CD4-positive, alpha-beta T cell treated with Interleukin-10 for 1 hour (primary cell): Measurements from ENCODE around the gene GRIK3.
A peak's percentile ranks its signal among the peaks of the same experiment; 100 is the strongest.
"Not testable (repeated sequence)": the region's sequence is repeated elsewhere in the genome, so short reads cannot be mapped to it uniquely, and the experiment has no call there.

Experiments used
- DNase-seq: peaks from one replicate; pipeline ENCODE4 v3.0.0-alpha.2; 2020

Gene GRIK3

DNA sequence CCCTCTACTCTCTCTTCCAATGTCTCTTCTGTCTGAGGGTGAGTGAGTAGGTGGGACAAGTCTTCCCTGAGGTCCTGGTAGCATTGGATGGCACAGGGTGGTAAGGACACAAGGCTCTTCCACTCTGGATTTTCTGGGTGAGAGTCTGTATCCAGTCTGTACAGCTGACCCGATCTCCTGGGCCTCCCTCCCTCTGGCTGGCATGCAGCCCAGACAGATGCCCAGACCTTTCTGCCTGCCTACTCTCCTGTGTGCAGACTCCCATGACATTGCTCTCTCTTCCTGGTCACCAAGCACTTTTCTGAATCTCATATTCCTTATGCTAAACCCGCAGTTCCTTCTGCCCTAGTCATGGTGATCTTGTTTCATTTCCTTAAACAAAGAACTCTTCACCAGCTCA lies 100.3 kb downstream of the GRIK3 start:
- no peak for DNase-seq

DNA sequence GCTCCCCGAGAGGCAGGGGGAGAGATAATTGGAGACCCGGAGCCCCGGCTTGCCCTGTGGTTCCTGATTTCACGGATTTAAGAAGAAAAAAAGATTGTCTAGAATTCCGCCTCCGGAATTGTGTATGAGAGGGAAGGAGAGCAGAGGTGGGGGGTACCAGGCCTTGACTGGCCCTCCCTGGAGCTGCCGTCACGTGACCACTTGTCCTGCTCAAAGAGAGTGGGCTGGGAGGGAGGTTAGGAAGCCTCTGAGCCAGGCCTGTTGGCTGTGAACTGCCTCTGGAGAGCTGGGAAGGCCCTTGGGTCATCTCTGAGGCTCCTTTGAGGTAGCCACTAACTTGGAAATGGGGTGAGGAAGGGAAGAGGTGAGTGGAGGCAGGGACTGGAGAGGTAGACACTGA lies 106.5 kb downstream of the GRIK3 start:
- no peak for DNase-seq

DNA sequence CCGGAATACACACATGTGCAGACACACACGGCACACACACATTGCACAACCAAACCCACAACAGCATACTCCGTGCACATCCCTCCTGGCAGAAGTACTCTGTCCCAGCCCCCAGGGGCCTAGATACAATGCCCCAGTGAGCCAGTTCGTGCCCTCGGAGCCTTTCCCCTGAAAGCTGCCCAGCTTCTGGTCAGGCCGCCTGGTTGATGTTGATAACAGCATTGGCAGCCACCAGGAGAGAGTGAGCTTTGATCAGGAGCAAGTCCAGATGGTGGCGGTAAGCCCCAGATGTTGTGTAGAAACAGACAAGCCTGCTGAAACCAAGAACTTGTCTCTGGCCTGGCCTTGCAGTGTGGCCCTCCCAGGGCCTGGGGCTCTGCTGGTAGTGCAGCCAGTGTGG lies 109.1 kb downstream of the GRIK3 start:
- DNase-seq = no peak

DNA sequence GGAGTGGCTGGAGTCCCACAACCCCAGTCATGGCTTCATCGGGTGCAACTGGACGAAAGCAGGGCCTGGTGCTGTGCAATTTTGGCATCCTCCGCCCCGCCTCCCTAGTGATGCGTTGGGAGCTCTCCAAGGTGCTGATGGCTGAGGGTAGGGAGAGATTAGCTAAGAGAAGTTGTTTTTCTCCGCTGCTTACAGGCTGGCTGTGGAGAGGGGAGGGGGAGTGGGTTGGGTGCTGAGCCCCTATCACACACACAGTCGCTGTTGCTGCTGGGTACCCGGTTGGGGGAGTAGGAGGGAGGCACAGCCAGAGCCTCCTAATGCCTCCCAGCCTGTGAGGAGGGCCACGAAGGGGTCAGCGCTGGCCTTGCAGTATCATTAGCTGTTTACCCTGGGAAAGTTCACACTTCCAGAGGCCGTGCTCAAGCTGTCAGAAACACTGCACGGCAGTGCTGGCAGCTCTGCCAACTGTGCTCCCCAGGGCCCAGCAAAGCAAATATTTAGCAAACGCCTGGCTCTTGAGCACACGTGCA lies 110.0 kb downstream of the GRIK3 start:
- DNase-seq = peak; percentile 3

DNA sequence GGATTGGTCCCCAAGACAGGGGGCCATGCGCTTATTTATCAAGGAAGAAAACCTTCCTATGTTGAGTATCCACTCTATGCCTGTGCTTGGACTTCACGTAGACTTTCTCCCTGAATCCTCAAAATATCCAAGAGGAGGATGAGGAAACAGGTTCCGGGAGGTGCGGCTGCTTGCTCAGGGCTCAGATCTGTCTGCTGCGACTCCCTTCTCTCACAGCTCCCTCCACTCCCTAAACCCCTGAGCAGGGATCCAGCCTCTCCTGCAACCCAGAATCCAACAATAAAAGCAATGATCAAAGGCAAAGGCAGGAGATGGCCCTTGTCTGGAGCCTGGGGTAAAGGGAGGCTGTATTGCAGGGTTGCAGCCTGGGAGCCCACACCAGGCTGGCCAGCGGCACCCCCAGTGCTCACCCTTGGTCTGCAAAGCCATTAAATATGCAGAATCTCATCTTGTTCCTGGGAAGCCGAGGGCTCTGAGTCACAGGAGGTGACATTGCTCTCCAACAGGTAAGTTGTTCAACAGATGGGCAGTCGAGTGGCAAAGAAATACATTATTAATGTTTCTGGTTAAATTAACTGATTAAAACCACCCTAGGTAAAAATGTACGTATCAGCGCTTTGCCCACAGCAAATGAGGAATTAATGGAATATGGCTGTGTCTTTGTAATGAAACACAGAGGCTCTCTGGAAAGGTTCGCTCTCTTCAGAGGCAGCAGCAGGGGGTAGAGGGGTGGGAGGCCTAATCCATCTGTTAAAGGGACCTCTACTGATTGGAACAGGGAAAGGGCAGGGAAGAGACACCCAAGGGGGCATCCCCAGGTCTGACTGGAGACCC lies 111.5 kb downstream of the GRIK3 start:
- DNase-seq = no peak

DNA sequence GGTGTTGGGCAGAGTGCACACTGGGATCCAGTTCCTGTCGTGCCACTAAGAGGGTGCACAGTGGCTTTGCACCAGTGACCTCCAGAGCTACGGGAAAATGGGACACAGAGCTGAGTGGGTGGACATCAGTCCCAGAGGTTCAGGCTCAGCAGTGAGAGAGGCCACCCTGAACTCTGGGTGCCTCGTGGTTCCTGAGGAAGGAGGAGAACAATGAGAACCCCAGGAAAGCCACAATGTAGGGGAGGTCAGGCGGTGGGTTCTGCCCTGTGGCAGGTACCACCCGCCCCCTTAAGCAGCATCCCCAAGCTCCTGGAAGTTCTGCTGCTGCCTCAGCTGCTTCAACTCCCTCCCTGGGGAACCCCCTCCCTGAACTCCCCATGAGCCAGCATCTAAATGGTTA lies 112.2 kb downstream of the GRIK3 start:
- DNase-seq = no peak

DNA sequence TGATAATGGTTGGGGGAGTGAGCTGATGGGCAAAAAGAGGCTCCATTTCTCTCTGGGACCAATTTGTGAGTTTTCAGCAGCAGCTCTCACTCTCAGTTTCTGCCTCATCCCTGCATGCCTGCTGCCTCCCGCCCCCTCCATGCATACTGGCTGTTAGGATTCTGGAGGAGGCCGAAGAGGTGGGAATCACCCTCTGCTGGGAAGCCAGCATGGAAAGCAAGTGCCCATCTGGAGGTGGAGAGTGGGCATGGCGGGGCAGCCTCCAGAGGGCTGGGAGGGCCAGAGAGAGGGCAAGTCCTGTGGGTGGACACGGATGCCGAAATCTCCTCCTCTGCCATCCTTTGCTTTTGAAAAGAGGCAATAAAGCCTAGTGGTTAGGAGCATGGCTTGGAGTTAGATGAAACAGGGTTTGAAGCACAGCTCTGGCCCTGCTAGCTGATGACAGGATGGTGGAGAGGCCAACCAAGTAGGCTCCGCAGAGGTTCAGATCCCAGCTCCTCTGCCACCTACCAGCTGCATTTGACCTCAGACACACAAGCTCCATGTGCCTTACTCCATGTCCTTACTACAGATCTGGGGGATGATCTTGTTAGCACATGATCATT lies 113.4 kb downstream of the GRIK3 start:
- DNase-seq = no peak

DNA sequence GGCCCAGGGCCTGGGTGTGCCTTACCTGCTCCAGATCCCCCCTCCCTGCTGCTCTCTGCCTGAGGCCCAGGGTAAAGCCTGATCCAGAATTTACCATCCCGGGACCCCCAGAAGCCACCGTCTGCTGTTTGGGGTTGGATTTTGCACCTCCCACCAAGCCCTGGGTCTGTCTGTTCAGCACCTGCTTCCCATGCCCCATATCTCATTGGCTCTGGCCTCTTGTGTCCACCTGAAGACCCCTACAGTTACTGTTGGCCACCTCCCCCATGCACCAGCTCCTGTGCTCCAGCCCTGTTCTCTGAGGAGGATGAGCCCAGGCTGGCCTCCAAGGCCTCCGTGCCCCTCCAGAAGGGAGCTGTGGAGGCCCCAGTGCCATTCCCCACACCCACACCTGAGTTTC lies 113.9 kb downstream of the GRIK3 start:
- DNase-seq = no peak

DNA sequence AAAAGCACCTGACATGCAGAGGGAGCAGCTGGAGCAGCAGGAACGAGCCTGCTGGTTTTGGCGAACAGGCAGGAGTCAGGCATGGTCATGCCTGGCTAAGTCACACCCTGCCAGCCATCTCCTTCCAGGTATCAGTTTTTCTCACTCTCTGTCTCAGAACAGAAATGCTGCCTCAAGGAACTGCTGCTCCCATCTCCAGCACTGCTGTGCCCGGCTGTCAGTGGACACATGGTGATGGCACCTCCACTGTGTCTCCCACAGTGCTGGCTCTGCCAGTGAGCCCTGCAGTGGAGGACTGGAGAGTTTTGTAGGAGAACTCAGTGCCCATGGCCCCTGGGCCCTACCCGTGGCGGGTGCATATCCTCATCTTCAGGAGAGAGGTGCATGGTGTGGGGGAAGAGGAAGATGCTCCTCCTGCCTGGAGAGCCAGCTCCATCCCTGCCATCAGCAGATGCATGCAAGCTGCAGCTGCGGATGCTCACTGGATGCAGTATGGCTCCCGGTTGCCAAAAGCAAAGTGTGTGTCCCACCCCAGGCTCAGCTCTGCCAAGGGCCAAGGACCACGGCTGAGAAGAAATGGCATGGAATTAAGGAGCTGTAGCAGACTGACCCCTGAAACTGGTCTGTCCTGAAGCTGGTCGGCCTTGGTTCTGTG lies 114.7 kb downstream of the GRIK3 start:
- DNase-seq = no peak

DNA sequence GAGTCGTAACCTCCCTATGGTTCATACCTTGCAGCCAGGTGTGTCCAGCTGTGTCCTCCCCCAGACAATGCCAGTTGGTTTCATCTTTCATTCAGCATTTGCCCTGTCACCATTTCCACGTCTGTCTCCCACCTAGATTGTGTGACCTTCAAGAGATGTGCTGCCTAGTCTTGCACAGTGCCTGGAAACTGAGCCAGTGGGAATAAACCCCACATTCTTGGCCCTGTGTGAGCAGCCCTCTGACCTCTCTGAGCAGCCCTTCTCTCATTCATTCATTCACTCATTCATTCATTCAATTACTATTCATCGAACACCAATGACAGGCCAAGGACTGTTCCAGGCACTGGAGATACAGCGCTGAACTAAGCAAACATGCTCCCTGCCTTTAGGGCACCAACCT lies 115.7 kb downstream of the GRIK3 start:
- no peak for DNase-seq

DNA sequence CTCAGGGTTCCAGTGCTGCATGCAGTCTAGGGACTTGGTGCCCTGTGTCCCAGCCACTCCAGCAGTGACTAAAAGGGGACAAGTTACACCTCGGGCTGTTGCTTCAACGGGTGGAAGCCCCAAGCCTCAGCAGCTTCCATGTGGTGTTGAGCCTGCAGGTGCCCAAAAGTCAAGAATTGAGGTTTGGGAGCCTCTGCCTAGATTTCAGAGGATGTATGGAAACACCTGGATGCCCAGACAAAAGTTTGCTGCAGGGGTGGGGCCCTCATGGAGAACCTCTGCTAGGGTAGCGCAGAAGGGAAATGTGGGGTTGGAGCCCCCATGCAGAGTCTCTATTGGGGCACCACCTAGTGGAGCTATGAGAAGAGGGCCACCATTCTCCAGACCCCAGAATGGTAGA lies 117.8 kb downstream of the GRIK3 start:
- DNase-seq = not testable (repeated sequence)

DNA sequence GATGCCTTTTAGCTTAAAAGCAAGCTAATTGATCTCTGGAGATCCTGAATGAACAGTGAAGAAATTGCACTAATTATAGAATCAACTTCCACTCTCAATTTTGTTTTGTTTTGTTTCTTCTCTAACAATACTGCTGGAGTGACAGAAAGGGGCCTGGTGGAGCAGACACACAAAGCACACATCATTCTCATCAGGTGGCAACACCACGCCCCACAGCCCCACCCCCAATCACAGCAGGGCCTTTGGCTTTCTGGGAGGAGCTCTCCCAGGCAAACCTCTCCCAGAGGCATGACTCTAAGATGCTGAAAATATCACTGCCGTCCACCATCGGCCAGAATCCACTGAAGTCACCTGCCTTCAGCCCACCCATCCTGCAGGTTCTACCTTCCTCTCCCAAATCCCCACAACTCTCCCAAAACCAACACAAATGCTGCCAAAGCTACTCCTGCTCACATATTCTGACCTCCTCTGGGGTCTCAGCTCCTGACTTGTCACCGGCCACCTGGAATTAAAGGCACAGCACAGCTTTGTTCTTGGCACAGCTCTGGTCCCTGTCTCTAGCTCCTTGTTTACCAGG lies 120.7 kb downstream of the GRIK3 start:
- no peak for DNase-seq

DNA sequence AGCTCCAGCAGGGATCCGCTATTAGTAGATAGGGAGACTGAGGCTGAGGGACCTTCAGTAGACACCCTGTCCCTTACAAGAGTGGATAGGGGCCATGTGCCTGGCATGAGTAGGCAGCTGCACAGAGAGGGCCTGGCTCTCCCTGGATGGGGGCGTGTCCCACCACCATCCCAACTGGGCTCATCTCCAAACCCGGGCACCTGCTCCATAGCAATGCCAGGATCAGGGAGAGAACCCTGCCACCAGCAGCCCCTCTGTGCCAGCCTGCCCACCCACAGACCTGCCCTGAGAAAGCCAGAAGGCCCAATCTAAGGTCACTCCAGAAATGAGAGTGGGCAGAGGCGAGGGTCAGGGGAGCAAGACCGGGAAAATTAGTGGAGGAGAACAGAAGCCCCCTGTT lies 121.3 kb downstream of the GRIK3 start:
- DNase-seq = no peak

DNA sequence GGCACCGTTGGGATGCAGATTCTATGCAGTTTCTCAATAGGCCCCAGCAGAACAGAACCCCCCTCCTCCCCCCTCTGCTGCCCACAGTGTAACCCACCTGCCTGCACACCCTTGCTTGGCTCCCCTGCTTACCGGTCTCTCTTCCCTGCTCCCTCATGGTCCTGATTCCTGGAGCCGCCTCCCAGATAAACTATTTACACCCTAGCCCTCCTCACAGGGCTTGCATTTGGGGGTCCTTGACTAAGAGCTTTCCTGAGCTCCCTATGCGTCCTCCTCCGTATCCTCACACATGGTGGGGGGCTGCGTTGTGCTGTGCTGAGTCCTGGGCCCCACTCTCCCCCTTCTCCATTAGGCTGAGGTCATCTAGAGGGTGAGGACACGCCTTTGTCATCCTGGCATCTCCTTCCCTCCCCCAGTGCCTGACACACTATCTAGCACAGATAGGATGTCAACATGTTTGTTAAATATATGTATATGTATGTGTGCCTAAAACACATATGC lies 121.9 kb downstream of the GRIK3 start:
- DNase-seq = no peak

DNA sequence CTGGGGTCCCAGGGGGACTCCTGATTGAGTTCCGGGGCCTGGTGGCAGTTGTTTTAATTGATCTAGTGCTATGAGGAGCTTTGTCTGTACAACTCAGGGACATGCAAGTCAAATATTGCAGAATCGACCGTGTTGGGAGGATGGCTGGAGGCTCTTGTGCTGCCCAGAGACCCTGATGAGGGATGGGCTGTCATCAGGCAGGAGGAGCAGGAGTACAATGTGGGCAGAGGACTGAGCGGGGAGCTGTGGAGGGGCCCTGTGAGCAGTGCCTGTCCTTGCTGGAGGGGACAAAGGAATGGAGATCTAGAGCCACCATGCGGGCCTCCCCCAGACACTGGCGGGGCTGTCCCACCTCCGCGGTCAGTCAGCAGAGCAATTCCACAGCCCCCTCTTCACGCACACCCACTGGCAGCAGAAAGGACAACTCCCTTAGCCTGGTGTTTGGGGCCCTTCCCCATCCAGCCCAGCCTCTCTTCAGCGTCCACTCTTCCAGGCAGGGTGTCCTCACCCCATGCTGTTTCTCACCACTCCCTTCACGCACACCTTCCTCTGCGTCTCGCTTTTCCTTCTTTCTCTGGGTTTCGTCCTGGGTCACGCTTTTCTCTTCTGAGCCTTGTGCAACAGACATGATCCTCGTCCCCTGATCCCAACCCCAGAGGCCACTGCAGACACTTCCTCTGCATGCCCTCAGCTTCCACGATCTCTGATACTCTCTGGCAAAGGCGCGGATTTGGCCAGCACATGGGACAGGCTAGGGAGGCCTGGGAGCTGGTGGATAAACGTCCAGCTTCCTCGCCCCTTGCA lies 122.6 kb downstream of the GRIK3 start:
- DNase-seq = no peak

DNA sequence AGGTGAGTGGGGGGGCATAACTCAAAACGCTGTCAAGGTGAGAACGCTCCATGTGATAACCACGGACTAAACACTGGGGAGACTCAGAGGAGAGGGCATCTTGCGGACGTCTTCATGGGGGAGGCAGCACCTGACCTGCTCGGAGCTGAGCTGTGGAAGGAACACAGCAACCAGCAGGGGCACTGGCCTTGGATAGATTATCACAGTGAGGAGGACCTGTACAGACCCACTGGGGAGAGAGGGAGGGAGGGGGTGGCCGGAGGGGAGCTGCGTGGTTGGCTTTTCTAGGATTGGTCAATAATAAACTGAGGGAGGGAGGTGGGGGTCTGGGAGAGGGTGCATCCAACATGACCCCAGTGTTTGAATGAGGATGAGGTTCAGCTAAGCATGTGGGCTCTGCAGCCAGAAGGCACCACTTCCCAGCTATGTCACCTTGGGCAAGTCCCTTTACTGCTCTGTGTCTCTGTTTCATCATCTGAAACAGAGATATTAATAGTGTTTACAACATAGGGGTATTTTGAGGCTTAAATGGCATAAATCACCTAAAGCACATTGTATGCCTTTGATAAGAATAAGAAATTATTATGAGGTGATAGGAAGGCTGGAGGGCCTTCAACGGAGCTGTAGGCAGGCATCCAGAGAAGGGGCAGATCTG lies 123.3 kb downstream of the GRIK3 start:
- no peak for DNase-seq

DNA sequence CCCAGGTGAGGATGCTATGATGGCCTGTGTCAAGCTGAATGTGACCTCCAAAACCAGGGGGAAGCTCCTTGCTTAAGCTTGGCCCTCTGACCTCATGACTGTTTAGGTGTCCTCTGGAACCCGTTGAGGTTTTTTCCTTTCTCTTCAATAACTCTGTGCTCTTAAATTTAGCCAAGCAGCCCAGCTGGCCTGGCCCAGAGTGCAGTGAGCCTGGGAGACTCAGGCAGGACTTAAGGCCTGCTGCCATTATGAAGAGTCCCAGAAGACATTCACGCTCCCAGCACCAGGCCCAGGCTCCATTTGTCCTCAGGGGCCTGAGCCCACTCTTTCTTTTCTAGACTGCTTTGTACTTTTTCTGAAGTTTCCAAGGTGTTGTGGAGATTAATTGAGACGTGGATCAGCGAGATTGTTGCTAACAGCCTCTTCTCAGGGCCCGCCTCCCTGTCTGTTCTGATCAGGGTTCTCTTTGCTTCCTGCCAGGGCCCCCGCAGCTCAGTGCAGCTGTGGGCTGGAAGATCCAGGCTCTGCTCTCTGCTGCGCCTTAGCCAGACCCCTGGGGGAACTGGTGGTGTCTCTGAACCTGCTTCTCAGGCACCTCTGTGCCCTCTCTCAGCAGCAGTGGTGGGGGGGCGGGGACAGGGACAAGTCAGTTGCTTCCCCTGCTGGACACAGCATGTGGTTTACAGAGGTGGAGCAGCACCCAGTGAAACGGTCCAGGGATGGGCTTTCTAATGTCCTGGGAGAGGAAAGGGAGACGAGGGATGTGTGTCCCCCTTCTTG lies 124.2 kb downstream of the GRIK3 start:
- DNase-seq = no peak

DNA sequence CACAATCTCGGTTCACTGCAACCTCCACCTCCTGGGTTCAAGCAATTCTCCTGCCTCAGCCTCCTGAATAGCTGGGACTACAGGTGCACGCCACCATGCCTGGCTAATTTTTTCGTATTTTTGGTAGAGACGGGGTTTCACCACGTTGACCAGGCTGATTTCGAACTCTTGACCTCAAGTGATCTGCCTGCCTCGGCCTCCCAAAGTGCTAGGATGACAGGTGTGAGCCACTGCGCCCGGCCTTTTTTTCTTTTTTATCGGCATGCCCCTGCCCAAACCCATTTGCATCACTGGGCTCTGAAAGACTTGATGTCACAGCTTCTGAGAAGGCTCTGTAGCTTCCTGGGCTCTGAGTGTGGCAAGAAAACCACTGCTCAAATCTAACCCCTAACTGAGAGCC lies 125.0 kb downstream of the GRIK3 start:
- DNase-seq = not testable (repeated sequence)

DNA sequence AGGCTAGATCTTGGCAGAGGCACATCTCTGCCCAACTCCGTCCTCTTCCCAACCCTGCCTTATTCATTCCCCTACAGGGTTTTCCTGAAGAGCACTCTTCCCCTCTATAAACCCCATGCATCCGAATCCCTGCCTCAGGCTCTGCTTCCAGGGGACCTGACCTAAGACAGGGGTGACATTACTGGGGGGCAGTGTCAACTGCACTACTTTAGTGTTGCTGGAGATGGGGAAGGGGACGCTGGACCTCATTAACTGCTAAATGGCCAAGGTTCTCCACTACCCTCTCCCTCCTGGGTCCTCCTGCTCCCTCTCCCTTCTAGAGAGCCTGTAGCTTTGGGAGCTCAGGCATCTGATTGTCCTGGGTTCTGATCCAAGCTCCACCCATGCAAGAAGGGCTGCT lies 126.2 kb downstream of the GRIK3 start:
- DNase-seq = no peak

DNA sequence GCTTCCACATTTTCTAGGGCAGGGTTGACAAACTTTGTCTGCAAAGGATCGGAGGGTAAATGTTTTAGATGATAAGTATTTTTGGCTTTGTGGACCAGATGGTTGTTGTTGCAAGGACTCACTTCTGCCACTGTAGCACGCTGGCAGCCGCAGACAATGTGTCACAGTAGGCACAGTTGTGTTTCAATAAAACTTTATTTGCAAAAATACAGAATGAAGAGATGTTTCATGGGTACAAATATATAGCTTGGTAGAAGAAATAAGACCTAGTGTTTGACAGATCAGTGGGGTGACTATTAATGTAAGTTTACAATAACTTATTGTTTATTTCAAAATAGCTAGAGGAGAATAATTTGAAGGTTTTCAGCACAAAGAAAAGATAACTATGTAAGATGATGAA lies 127.8 kb downstream of the GRIK3 start:
- DNase-seq = no peak

DNA sequence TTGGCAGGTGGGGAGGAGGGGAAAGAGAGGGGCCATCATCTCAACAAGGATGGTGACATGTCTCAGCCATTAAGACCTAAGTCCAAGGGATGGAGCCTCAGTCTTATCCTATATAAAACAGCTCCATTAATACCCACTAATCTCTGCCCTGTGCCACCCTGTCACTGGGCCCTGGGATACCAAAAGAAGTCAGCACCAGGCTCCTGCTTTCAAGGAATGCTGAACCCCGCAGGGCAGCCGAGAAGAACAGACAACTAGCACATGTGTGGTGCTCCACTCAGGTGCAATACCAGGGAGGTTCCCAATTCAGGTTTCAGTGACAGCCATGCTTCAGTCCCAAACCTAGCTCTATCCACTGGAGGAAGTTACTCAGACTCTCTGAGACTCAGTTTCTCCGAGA lies 128.4 kb downstream of the GRIK3 start:
- DNase-seq = no peak
